K562 (cell line): ENCODE measurements around the gene SRD5A1. TPM values are rescaled to one million over a fixed set of nuclear protein-coding genes. Genes with fewer than 3 reads are reported as not detected.

Experiments used
- ARNT ChIP-seq, 2 experiments: fragments of 450-650 bp; IDR thresholded peaks; 2 replicates each; pipeline ENCODE4 v1.6.1; 2016; ENCODE audit warnings: mild to moderate bottlenecking in 1 of 2
- BCLAF1 ChIP-seq, 2 experiments: fragments of 450-650 bp in 1 of 2; IDR thresholded peaks; 2 replicates each; pipeline ENCODE4 v1.6.1; 2011 to 2017; ENCODE audit warnings: low read depth in 2 of 2, antibody characterized with exemption in 1 of 2, borderline replicate concordance in 1 of 2, low read length in 1 of 2, mild to moderate bottlenecking in 1 of 2, mixed read lengths in 1 of 2; ENCODE audit not compliant: control insufficient read depth in 1 of 2
- DDX20 ChIP-seq: fragments of 450-650 bp; IDR thresholded peaks from 2 replicates; pipeline ENCODE4 v1.6.1; 2016; ENCODE audit warnings: missing genetic modification characterization, low read depth, mild to moderate bottlenecking, missing compliant biosample characterization, moderate library complexity
- GATAD2B ChIP-seq: fragments of 450-650 bp; IDR thresholded peaks from 2 replicates; pipeline ENCODE4 v1.6.1; 2017; ENCODE audit warnings: mild to moderate bottlenecking, borderline replicate concordance
- HMGN3 ChIP-seq: IDR thresholded peaks from 2 replicates; pipeline ENCODE4 v1.6.1; 2011; ENCODE audit warnings: borderline replicate concordance, low read depth, mild to moderate bottlenecking, mixed read lengths, low read length; ENCODE audit not compliant: insufficient read length; ENCODE audit errors: extremely low read depth
- ILK ChIP-seq: fragments of 450-650 bp; IDR thresholded peaks from 2 replicates; pipeline ENCODE4 v1.6.1; 2016; ENCODE audit warnings: missing genetic modification characterization, low read depth, mild to moderate bottlenecking, missing compliant biosample characterization, moderate library complexity, borderline replicate concordance
- NUFIP1 ChIP-seq: fragments of 450-650 bp; IDR thresholded peaks from 2 replicates; pipeline ENCODE4 v1.6.1; 2018; ENCODE audit not compliant: partially characterized antibody
- PURB ChIP-seq: sonication (generic); formaldehyde crosslinking; IDR thresholded peaks from 2 replicates; pipeline ENCODE4 v1.9.0; 2021; ENCODE audit warnings: low read depth, mild to moderate bottlenecking, missing genetic modification reagents
- RREB1 ChIP-seq: fragments of 250-450 bp; sonication (Bioruptor Pico); IDR thresholded peaks from 2 replicates; pipeline ENCODE4 v1.4.0; 2020
- ZC3H4 ChIP-seq: sonication (generic); formaldehyde crosslinking; IDR thresholded peaks from 2 replicates; pipeline ENCODE4 v1.9.0; 2021; ENCODE audit warnings: missing genetic modification reagents, borderline replicate concordance
- ZNF586 ChIP-seq: fragments of 450-650 bp; formaldehyde crosslinking; conservative IDR thresholded peaks from 2 replicates; pipeline ENCODE4 v1.4.0; 2020; ENCODE audit warnings: mild to moderate bottlenecking, moderate library complexity
- polyA plus RNA-seq, 8 experiments: library from polyadenylated mRNA; depleted of rRNA in 4 of 8; stranded (reverse) in 5 of 8; unstranded in 3 of 8; fragments of >200 nt; fragmentation: Nextera tagmentation in 2 of 8; fragmentation: Illumina TruSeq in 1 of 8; extraction: Ambion mirVana in 2 of 8; extraction: Trizol in 1 of 8; gene quantifications; 2 replicates each; pipeline versions ENCODE4 v1.2.1 to v1.2.3, GENCODE V29; 2011 to 2014; ENCODE audit warnings: inconsistent platforms in 1 of 8, missing spikeins in 1 of 8
- total RNA-seq, 7 experiments: library from RNA; depleted of rRNA in 6 of 7; stranded (reverse); fragments of >200 nt in 6 of 7; fragmentation: Illumina TruSeq in 2 of 7; extraction: Trizol in 2 of 7; gene quantifications; 2 replicates each; pipeline versions ENCODE4 v1.2.1 to v1.2.3, GENCODE V29; 2011 to 2021; ENCODE audit warnings: low replicate concordance in 1 of 7
- TF ChIP-seq, protein P1 (sequence below): sonication (generic); formaldehyde crosslinking; IDR thresholded peaks from 2 replicates; pipeline ENCODE4 v1.8.1; 2023; ENCODE audit warnings: mild to moderate bottlenecking, missing genetic modification reagents, moderate library complexity
- TF ChIP-seq, protein P2 (sequence below): fragments of 150-350 bp; IDR thresholded peaks from 2 replicates; pipeline ENCODE4 v1.6.1; 2014; ENCODE audit warnings: low read depth, mild to moderate bottlenecking, low read length, borderline replicate concordance

Gene SRD5A1
- total and polyA plus RNA-seq, 9 of the 15 experiments (the other 6 are each of a cell fraction or from before 2014, with no cell fraction given) = 1.3 to 22.6 (median 8.1) TPM

- TF ChIP-seq RREB1 (no peak), ZNF586 (no peak), NUFIP1 (no peak), GATAD2B (no peak), PURB (CRISPR knock-in tag) (no peak), ARNT (IDR thresholded peaks at IDR 0.05) (no peak), BCLAF1 (IDR thresholded peaks at IDR 0.05; ENCODE audit: borderline replicate concordance in 1 of 2, control insufficient read depth in 1 of 2, low read depth in 2 of 2, low read length in 1 of 2) (no peak), ILK (tag) (no peak), ZC3H4 (no peak), HMGN3 (no peak), DDX20 (tag) (no peak)
- TF ChIP-seq, protein P1, sequence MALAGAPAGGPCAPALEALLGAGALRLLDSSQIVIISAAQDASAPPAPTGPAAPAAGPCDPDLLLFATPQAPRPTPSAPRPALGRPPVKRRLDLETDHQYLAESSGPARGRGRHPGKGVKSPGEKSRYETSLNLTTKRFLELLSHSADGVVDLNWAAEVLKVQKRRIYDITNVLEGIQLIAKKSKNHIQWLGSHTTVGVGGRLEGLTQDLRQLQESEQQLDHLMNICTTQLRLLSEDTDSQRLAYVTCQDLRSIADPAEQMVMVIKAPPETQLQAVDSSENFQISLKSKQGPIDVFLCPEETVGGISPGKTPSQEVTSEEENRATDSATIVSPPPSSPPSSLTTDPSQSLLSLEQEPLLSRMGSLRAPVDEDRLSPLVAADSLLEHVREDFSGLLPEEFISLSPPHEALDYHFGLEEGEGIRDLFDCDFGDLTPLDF = no peak
- TF ChIP-seq, protein P2, sequence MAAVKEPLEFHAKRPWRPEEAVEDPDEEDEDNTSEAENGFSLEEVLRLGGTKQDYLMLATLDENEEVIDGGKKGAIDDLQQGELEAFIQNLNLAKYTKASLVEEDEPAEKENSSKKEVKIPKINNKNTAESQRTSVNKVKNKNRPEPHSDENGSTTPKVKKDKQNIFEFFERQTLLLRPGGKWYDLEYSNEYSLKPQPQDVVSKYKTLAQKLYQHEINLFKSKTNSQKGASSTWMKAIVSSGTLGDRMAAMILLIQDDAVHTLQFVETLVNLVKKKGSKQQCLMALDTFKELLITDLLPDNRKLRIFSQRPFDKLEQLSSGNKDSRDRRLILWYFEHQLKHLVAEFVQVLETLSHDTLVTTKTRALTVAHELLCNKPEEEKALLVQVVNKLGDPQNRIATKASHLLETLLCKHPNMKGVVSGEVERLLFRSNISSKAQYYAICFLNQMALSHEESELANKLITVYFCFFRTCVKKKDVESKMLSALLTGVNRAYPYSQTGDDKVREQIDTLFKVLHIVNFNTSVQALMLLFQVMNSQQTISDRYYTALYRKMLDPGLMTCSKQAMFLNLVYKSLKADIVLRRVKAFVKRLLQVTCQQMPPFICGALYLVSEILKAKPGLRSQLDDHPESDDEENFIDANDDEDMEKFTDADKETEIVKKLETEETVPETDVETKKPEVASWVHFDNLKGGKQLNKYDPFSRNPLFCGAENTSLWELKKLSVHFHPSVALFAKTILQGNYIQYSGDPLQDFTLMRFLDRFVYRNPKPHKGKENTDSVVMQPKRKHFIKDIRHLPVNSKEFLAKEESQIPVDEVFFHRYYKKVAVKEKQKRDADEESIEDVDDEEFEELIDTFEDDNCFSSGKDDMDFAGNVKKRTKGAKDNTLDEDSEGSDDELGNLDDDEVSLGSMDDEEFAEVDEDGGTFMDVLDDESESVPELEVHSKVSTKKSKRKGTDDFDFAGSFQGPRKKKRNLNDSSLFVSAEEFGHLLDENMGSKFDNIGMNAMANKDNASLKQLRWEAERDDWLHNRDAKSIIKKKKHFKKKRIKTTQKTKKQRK = no peak
Measured at GRCh38 chr5:6678385-6678784, 45.1 kb downstream of the SRD5A1 start (continued).
